HG03280 (cell line): Measurements from ENCODE around the gene SEL1L.
A peak's percentile ranks its signal among the peaks of the same experiment; 100 is the strongest.
"Not testable (repeated sequence)": the region's sequence is repeated elsewhere in the genome, so short reads cannot be mapped to it uniquely, and the experiment has no call there.

Source experiments
- ATAC-seq: cut with Tn5 transposase; IDR thresholded peaks from one replicate; pipeline ENCODE4 v1.9.1; 2021; ENCODE audit warnings: mild to moderate bottlenecking, moderate library complexity; ENCODE audit not compliant: unreplicated experiment

SEL1L gene

DNA sequence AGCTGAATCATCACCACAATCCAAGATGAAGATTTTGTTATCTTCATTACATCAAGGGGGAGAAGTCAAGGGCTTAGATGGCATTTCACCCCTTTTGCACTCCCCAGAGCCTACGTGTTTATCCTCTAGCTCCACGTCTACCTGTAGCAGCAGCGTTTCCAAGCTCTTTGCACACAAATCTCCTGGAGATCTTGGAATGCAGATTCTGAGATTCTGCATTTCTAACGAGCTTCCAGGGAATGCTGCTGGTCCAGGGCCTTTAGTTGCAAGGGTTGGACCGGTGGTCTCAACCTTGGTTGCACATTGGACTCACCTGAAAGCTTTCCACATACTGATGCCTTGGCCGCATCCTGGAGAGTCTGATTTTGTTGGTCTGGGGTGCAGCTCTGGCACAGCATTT, 84.1 kb downstream of the SEL1L start:
- no peak for ATAC-seq

GRCh38 chr14:81449114-81449513, 84.5 kb downstream of the SEL1L start:
- no peak for ATAC-seq

DNA sequence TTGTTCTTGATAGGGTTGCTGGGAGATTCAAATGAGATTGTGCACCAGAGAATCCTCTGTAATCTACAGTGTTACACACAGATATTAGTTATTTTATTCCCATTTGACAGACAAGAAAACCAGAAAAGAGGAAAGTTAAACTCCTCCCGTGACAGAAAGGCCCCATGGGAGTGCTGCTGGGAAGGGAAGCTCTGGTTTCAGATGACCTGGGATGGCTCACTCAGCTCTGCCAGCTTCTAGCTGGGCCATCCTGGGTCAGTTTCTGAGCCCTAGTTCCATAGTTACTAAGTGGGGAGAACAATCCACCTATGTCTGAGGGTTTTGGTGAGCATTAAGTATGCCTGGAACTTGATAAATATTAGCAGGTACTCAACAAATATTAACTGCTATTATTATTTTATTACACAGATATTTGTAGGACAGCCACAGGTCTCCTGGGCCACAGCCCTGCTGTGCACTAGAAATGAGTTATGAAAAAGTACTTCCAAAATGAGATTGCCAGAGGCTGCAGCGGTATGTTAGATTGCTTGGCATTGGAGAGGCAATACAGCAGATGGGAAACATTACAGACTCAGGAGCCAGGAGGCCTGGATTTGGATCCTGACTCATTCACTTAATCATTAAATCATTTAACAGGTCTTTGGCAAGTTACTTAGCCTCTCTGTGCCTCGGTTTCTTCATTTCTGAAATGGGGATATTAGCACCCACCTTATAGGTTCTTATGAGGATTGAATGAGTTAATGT, 86.5 kb downstream of the SEL1L start:
- no peak for ATAC-seq

DNA sequence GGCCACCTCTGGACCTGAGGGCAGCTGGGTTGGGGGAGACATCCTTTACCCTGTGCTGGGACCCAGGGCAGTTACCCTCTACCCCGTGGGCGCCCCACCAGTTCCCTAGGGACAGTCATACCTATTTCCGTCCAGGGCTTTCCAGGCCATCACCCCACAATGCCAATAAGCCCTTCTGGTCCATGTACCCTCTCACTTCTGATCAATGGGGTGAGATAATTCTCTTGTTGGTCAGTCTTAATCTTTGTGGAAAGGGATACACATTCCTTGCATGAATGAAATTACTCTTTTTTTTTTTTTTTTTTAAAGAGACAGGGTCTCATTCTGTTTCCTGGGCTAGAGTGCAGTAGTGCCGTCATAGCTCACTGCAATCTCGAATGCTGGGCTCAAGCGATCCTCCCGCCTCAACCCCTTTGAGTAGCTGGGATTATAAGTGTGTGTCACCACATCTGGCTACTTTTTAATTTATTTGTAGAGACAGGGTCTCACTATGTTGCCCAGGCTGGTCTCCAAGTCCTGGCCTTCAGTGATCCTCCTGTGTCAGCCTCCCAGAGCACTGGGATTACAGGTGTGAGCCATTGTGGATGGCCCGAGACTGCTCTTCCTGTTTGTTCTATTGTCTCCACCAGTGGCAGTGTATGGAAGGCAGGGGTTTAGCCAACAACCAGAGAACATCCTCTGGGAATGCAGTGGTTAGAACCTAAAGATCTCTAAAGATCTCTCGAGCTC, 87.2 kb downstream of the SEL1L start:
- ATAC-seq, result no peak

DNA sequence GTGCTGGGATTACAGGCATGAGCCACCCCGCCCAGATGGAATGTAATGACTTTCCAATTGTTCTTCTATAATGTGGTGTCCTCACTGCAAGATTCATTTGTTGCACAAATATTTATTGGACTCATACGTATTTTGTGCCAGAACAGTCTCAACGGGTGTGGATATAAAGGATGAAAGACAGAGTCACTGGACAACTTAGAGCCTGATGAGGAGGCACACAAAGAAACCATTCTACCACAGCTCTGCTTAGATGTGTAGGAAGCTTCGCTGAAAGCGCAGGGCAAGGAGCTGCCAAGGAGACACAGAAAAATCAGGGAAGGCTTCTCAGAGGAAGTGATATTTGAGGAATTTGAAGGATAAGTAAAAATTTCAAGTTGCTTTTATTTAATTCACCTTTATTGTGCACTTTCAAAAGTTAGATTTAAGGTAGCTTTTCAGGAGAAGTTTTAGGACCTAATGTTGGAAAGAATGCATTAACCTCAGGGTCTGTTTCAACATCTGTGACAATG, 92.0 kb downstream of the SEL1L start:
- no peak for ATAC-seq

GRCh38 chr14:81440041-81440440, 93.6 kb downstream of the SEL1L start:
- no peak for ATAC-seq

DNA sequence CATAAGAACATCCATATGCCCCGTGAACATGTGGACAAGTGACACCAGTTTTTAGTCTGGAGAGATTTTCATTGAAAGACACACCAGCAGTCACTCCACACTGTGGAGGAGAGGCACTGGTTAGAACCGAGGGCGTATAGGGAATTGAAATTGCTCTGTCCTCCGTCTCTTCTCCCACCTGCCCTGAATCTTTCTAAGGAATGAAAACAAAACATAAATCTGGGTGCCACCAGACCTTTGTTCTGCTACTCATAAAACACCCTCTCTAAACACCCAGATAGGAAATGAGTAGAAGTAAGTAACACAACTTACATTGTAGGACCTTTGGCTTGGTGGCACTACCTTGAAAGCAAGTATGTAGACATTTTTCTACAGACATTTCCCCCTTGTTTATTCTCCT, 96.4 kb downstream of the SEL1L start:
- ATAC-seq, result no peak

GRCh38 chr14:81436296-81437138, 97.1 kb downstream of the SEL1L start:
- ATAC-seq, result peak; percentile 71

- peak; percentile 38 for ATAC-seq
These were observed 98.0 kb downstream of the SEL1L start for GRCh38 chr14:81435391-81436295.

GRCh38 chr14:81435048-81435390, 98.6 kb downstream of the SEL1L start:
- ATAC-seq, result no peak

GRCh38 chr14:81434230-81434629, 99.4 kb downstream of the SEL1L start:
- no peak for ATAC-seq

GRCh38 chr14:81433378-81433777, 100.3 kb downstream of the SEL1L start:
- no peak for ATAC-seq

GRCh38 chr14:81432219-81432661, 101.4 kb downstream of the SEL1L start:
- ATAC-seq, result no peak

DNA sequence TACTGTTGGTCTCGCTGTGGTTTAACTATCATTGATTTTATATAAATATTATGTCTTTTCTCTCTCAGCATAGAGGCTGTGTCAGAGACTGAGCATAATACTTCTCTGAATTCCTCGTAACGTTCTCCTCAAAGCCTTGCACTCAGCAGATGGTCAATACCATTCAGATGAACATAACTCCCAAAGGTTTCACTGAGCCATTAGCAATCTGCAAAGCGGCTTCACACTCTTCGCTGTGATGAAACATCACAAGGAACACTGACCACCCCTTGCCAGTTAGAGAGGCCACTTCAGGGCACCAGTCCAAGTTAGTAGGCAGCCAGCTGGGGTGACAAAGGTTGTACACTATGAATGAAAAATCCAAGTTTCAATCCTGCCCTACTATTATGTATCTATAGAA, 103.4 kb downstream of the SEL1L start:
- ATAC-seq, result no peak

DNA sequence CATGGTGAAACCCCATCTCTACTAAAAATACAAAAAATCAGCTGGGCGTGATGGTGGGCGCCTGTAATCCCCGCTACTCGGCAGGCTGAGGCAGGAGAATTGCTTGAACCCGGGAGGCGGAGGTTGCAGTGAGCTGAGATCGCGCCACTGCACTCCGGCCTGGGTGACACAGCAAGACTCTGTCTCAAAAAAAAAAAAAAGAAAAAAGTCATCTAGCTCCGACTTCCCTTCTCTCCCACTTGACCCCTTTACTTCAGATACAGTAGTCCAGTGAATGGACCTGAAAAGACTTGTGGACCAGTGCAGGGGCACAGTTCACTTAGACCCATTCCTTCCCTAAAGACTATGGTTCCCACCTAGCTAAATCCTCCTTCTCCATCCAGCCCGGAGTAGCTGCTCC, 103.9 kb downstream of the SEL1L start:
- ATAC-seq, result not testable (repeated sequence)

DNA sequence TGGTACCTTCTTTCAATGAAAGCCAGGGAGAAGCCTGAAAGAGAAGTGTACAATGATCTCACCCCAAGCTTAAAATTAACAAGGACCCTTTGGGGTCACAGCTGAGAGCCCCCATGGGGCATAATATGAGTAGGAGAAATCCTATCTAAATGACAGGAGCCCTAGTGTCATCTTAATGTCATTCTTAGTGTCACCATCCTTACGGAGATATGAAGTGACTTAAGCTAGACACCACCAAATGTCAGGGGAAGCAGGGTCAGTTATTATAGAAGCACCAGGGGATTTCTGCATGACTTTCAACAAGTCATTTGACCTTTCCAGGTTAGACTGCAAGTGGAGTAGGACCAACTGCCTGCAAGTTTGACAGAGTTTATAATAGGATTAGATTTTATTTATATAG, 104.6 kb downstream of the SEL1L start:
- ATAC-seq, result no peak

DNA sequence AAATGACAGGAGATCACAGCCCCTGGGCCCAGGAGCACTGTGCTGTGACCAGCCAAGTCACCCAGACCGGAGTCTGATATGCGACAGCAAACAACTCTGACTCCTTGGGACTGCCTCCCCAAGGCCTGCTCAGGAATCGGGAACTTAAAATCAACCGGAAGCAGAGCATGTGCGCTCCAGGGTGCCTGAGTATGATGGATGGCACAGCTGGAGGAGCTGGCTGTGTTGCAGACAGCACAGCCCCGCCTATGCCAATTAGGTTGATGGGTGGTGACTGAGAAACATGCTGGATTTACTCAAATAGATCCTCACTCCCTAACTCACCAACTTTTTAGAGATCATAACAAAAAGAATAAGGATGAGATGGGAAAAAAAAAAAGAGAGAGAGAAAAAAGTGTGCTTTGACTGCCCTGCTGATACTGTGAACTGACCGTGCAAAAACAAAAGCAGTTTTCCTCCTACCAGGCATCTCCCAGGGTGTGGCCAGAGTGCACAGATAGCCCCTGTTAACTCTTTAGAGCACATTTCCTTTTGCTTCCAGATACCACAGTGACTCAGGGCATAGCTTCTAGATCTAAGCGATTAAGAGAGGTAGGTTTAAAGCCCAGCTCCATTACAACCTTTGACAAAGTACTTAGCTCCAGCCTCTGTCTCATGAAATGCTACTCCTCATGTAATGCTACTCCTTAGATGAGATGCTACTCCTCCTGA, 106.2 kb downstream of the SEL1L start:
- no peak for ATAC-seq

- no peak for ATAC-seq
These were observed 110.1 kb downstream of the SEL1L start for GRCh38 chr14:81423504-81423903.
